IMR-90 (cell line): ENCODE measurements around the gene TSPAN31. TPM values are rescaled to one million over a fixed set of nuclear protein-coding genes. Genes with fewer than 3 reads are reported as not detected.
A peak's percentile ranks its signal among the peaks of the same experiment; 100 is the strongest.

Source experiments
- ATAC-seq: fragments of 200-7000 bp; cut with Tn5 transposase; 2 replicates; pipeline ENCODE4 v1.9.1; 2020; ENCODE audit warnings: low read depth, mild to moderate bottlenecking, moderate library complexity
- BruUV-seq: library from RNA; stranded (reverse); fragments of 400-500 nt; replicated peaks from 2 replicates; lab custom pipeline; 2021; lab: Mats Ljungman, UMichigan
- CTCF ChIA-PET: fragments of 300-600 bp; formaldehyde crosslinking; extraction: SDS; loops from one replicate; lab custom pipeline; 2021; ENCODE audit warnings: antibody characterized with exemption; lab: Yijun Ruan, JAX
- POLR2A ChIA-PET: fragments of 300-600 bp; sonication (Branson Sonifier 250); formaldehyde crosslinking; loops from one replicate; lab custom pipeline; 2022; ENCODE audit warnings: antibody characterized with exemption; ENCODE audit not compliant: unreplicated experiment; lab: Charles Lee
- DNase-seq: peaks from one replicate; pipeline ENCODE4 v3.0.0; 2013
- H2AFZ ChIP-seq: replicated peaks from 2 replicates; pipeline ENCODE3; 2013; ENCODE audit warnings: low read length, mild to moderate bottlenecking; ENCODE audit not compliant: poor library complexity
- H2AK5ac ChIP-seq: 2 replicates; pipeline ENCODE4 v1.6.1; 2013; ENCODE audit warnings: low read depth, low read length, inconsistent platforms
- H2AK9ac ChIP-seq: replicated peaks from 2 replicates; pipeline ENCODE3; 2013; ENCODE audit warnings: mild to moderate bottlenecking, low read depth, low read length, moderate library complexity; ENCODE audit not compliant: poor library complexity
- H2BK120ac ChIP-seq: 2 replicates; pipeline ENCODE4 v1.6.1; 2013; ENCODE audit warnings: low read depth, low read length, inconsistent platforms
- H2BK15ac ChIP-seq: 3 replicates; pipeline ENCODE4 v1.6.1; 2013; ENCODE audit warnings: low read depth, low read length, inconsistent platforms
- H2BK20ac ChIP-seq: 2 replicates; pipeline ENCODE4 v1.6.1; 2013; ENCODE audit warnings: low read depth, mild to moderate bottlenecking, inconsistent platforms, low read length, moderate library complexity
- H2BK5ac ChIP-seq: 2 replicates; pipeline ENCODE4 v1.6.1; 2013; ENCODE audit warnings: mild to moderate bottlenecking, low read depth, low read length, inconsistent platforms; ENCODE audit not compliant: poor library complexity, severe bottlenecking
- H3K14ac ChIP-seq: replicated peaks from 2 replicates; pipeline ENCODE4 v1.6.1; 2013; ENCODE audit warnings: low read depth, low read length, inconsistent platforms
- H3K18ac ChIP-seq: 2 replicates; pipeline ENCODE4 v1.6.1; 2013; ENCODE audit warnings: low read depth, low read length, control low read depth
- H3K23ac ChIP-seq: 2 replicates; pipeline ENCODE4 v1.6.1; 2013; ENCODE audit warnings: low read depth, low read length, inconsistent platforms
- H3K27ac ChIP-seq: 2 replicates; pipeline ENCODE4 v1.5.1; 2013; ENCODE audit warnings: mild to moderate bottlenecking, control low read depth, low read length; ENCODE audit not compliant: insufficient read depth
- H3K27me3 ChIP-seq: 2 replicates; pipeline ENCODE4 v1.6.1; 2013; ENCODE audit warnings: low read length; ENCODE audit not compliant: control insufficient read depth, insufficient read depth
- H3K36me3 ChIP-seq: 2 replicates; pipeline ENCODE4 v1.6.1; 2013; ENCODE audit warnings: low read length, mixed read lengths; ENCODE audit not compliant: control insufficient read depth, insufficient read depth
- H3K4ac ChIP-seq: 2 replicates; pipeline ENCODE4 v1.6.1; 2013; ENCODE audit warnings: low read depth, low read length, inconsistent platforms
- H3K4me1 ChIP-seq: 2 replicates; pipeline ENCODE4 v1.6.1; 2013; ENCODE audit warnings: low read length, mixed read lengths; ENCODE audit not compliant: control insufficient read depth, insufficient read depth
- H3K4me2 ChIP-seq: 2 replicates; pipeline ENCODE4 v1.6.1; 2013; ENCODE audit warnings: low read depth, mild to moderate bottlenecking, control low read depth, low read length, moderate library complexity
- H3K4me3 ChIP-seq: 2 replicates; pipeline ENCODE4 v1.5.1; 2013; ENCODE audit warnings: low read depth, mild to moderate bottlenecking, control low read depth, low read length, moderate library complexity; ENCODE audit not compliant: insufficient read depth
- H3K56ac ChIP-seq: 2 replicates; pipeline ENCODE4 v1.6.1; 2013; ENCODE audit warnings: low read length, inconsistent platforms; ENCODE audit not compliant: insufficient read depth; ENCODE audit errors: extremely low read depth
- H3K79me1 ChIP-seq, 2 experiments: 2 replicates each; pipeline ENCODE4 v1.6.1; 2013; ENCODE audit warnings: low read length in 2 of 2, inconsistent platforms in 1 of 2, low read depth in 1 of 2
- H3K9ac ChIP-seq: 2 replicates; pipeline ENCODE4 v1.6.1; 2013; ENCODE audit warnings: low read depth, low read length, control low read depth
- H3K9me1 ChIP-seq: 2 replicates; pipeline ENCODE4 v1.6.1; 2013; ENCODE audit warnings: low read length, inconsistent platforms; ENCODE audit not compliant: insufficient read depth
- H3K9me3 ChIP-seq: 2 replicates; pipeline ENCODE4 v1.6.1; 2013; ENCODE audit warnings: low read length; ENCODE audit not compliant: control insufficient read depth, insufficient read depth
- H4K20me1 ChIP-seq: 2 replicates; pipeline ENCODE4 v1.6.1; 2013; ENCODE audit warnings: low read length, inconsistent platforms; ENCODE audit not compliant: insufficient read depth
- H4K5ac ChIP-seq: 2 replicates; pipeline ENCODE4 v1.6.1; 2013; ENCODE audit warnings: mild to moderate bottlenecking, low read depth, low read length, control low read depth
- H4K8ac ChIP-seq, 2 experiments: 2 replicates each; pipeline ENCODE4 v1.6.1; 2013; ENCODE audit warnings: low read depth in 2 of 2, low read length in 2 of 2, control low read depth in 1 of 2, inconsistent platforms in 1 of 2
- H4K91ac ChIP-seq: 2 replicates; pipeline ENCODE4 v1.6.1; 2013; ENCODE audit warnings: low read depth, low read length, inconsistent platforms; ENCODE audit not compliant: insufficient read depth
- CEBPB ChIP-seq: IDR thresholded peaks from 2 replicates; pipeline ENCODE4 v1.6.1; 2012; ENCODE audit warnings: low read depth, low read length, improper control_type of control experiment
- CHD1 ChIP-seq: IDR thresholded peaks from 2 replicates; pipeline ENCODE4 v1.6.1; 2012; ENCODE audit warnings: low read depth, low read length, improper control_type of control experiment
- CTCF ChIP-seq: conservative IDR thresholded peaks from 2 replicates; pipeline ENCODE4 v1.5.1; 2012; ENCODE audit warnings: mild to moderate bottlenecking, low read depth, low read length, improper control_type of control experiment
- FOS ChIP-seq: fragments of 150-350 bp; IDR thresholded peaks from 2 replicates; pipeline ENCODE4 v1.6.1; 2016; ENCODE audit warnings: low read depth, low read length
- MAFK ChIP-seq: IDR thresholded peaks from 2 replicates; pipeline ENCODE4 v1.6.1; 2012; ENCODE audit warnings: low read depth, low read length, improper control_type of control experiment
- MAZ ChIP-seq: IDR thresholded peaks from 2 replicates; pipeline ENCODE4 v1.6.1; 2012; ENCODE audit warnings: low read depth, mild to moderate bottlenecking, low read length, improper control_type of control experiment, moderate library complexity, borderline replicate concordance
- NFE2L2 ChIP-seq: fragments of 150-350 bp; IDR thresholded peaks from 2 replicates; pipeline ENCODE4 v1.6.1; 2016; ENCODE audit warnings: low read depth, mild to moderate bottlenecking, low read length
- POLR2A ChIP-seq: IDR thresholded peaks from 2 replicates; pipeline ENCODE4 v1.6.1; 2012; ENCODE audit warnings: mild to moderate bottlenecking, low read depth, low read length
- RCOR1 ChIP-seq: IDR thresholded peaks from 2 replicates; pipeline ENCODE4 v1.6.1; 2012; ENCODE audit warnings: mild to moderate bottlenecking, low read length, improper control_type of control experiment; ENCODE audit not compliant: insufficient replicate concordance
- RFX5 ChIP-seq: IDR thresholded peaks from 2 replicates; pipeline ENCODE4 v1.8.0; 2012; ENCODE audit warnings: low read depth, mild to moderate bottlenecking, low read length, moderate library complexity
- SMC3 ChIP-seq: fragments of 150-350 bp; IDR thresholded peaks from 2 replicates; pipeline ENCODE4 v1.6.1; 2016; ENCODE audit warnings: low read depth, mild to moderate bottlenecking, antibody characterized with exemption, low read length, moderate library complexity
- USF2 ChIP-seq: fragments of 150-350 bp; IDR thresholded peaks from 2 replicates; pipeline ENCODE4 v1.6.1; 2017; ENCODE audit warnings: mild to moderate bottlenecking, antibody characterized with exemption, low read length, low read depth
- WGBS, 2 experiments: methylation state at CpG; one replicate each; pipeline versions ENCODE4 v1.1.5 to v1.1.7; 2013; ENCODE audit warnings: missing lambda C conversion rate in 2 of 2; ENCODE audit not compliant: insufficient read length in 1 of 2; ENCODE audit errors: extremely low coverage in 2 of 2; 5-methylcytosine and 5-hydroxymethylcytosine counted together
- dilution Hi-C: fragments of 300-500 bp; cut with HindIII; formaldehyde crosslinking; loops from one replicate; pipeline ENCODE4 v1.14.3; 2018; ENCODE audit warnings: low sequenced_read_pairs; ENCODE audit not compliant: unreplicated experiment
- in situ Hi-C: fragments of 300-500 bp; cut with MboI; formaldehyde crosslinking; loops from 3 replicates; pipeline ENCODE4 v1.14.3; 2019; ENCODE audit warnings: low sequenced_read_pairs, inconsistent platforms, mixed read lengths
- intact Hi-C: fragments of 100-400 bp; cut with micrococcal nuclease; formaldehyde crosslinking; loops from 2 replicates; pipeline ENCODE4 v1.10.0; 2022
- polyA plus RNA-seq, 3 experiments: library from polyadenylated mRNA; depleted of rRNA; stranded (reverse); fragments of >200 nt; gene quantifications; 2 replicates each; pipeline ENCODE4 v1.2.3, GENCODE V29; 2012; ENCODE audit warnings: low replicate concordance in 1 of 3
- total RNA-seq: library from RNA; depleted of rRNA; stranded (reverse); fragments of >200 nt; gene quantifications from 2 replicates; pipeline ENCODE4 v1.2.3, GENCODE V29; 2012

TSPAN31 gene
- total and polyA plus RNA-seq, 2 of the 4 experiments (the other 2 are of a cell fraction): 12.3 to 71.2 TPM

- Histone ChIP-seq H3K9ac (peak overlapping the region; percentile 88), H3K27ac (peak overlapping the region; percentile 90), H3K56ac (peak overlapping the region; percentile 91; the same call in 1 of the 2 replicates), H2BK5ac (peak overlapping the region; percentile 79), H4K91ac (peak overlapping the region; percentile 73; the same call in 1 of the 2 replicates), H2AK9ac (peak overlapping the region; percentile 97), H3K4me1 (peaks cover 8% of the 10 kb centered on the region), H3K4me3 (peak overlapping the region; percentile 59), H3K27me3 (peaks cover 7% of the 10 kb centered on the region; the same call in 1 of the 2 replicates), H3K4ac (peak overlapping the region; percentile 91), H4K5ac (peak overlapping the region; percentile 59; the same call in 1 of the 2 replicates), H2BK15ac (no peak overlapping the region), H3K14ac (peak overlapping the region; percentile 97), H4K8ac (peak overlapping the region; percentile 56 to 93; a peak in 2 of 4 replicates), H3K79me1 (peaks cover 22 to 49% of the 10 kb centered on the region in 2 experiments; a peak in 3 of 4 replicates), H2BK120ac (no peak overlapping the region), H2AFZ (no peak overlapping the region), H3K18ac (no peak overlapping the region), H3K9me3 (no peaks in the 10 kb centered on the region), H2AK5ac (peak overlapping the region; percentile 90), H3K36me3 (peaks cover 24% of the 10 kb centered on the region), H3K4me2 (peak overlapping the region; percentile 96), H2BK20ac (no peak overlapping the region), H3K9me1 (peaks cover 17% of the 10 kb centered on the region), H3K23ac (peak overlapping the region; percentile 95), H4K20me1 (0 out of 2 replicates have a peak, but pooled peaks cover 7% of the 10 kb centered on the region)
- DNase-seq (peak; percentile 12), ATAC-seq (no peak)
- BruUV-seq: no TSS peak
- intact Hi-C loops: no loop called here
- dilution Hi-C loops: no loop called here
- WGBS, 2 experiments: 100% methylated on average over 2 of the region's 15 CpGs; no CpG with 5 or more reads in 1 of the 2 experiments
- CTCF ChIA-PET: interaction anchor here (1.1 kb wide), 1 partner anchor 14 kb away, joined by 3 read pairs; no protein-coding TSS in a partner anchor
- TF ChIP-seq RFX5: no peak
- TF ChIP-seq CHD1: no peak
- TF ChIP-seq FOS: no peak
- TF ChIP-seq USF2: no peak
- TF ChIP-seq RCOR1: no peak
- TF ChIP-seq POLR2A: no peak
- TF ChIP-seq CEBPB: no peak
- no peak for TF ChIP-seq MAZ
- no peak for TF ChIP-seq MAFK
- TF ChIP-seq SMC3: no peak
- no peak for TF ChIP-seq CTCF
- no peak for TF ChIP-seq NFE2L2
- in situ Hi-C loops: no loop called here
- POLR2A ChIA-PET: no interaction called here
Observed at GRCh38 chr12:57750561-57751431, 6.0 kb downstream of the TSPAN31 start.
